ENCODE data around the gene LRCOL1.

LRCOL1 gene

DNA sequence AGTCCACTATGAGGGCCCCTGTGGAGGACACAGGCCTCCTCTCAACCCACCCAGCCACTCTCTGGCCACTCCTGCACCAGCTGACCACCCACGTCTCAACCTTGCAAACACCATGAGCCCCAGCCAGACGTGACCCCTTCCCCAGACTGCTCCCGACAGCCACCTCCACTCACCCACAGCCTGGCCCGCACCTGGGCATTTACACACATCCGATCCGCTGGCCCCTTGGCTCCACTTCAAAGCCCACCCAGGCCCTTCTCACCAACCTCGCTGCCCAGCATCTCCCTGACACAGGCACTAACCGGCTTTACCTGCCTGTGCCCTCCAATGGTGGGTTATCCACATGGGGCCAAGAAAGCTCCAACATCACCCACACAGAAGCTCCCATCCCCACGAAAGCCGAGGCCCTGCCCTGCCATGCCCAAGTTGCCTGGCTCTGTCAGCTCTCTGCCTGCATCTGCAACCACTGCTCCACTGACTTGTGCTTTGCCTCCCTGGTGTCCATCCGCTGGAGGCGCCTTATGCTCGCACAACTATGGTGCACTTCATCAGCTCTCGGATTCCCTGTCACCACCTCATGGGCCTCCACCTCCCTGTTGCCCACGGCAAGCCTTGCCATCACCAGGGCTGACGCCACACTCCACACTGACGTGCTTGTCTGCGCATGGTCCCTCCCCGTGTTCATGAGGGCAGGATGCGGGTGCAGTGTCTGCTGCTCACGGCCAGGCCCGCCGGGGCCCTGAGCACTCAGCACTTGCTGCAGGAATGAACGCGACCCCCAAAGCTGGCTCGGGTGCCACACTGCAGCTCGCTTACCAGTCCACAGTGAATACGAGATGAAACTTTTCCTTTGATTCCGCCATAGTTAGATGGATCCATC is 24.9 kb upstream of the LRCOL1 start:
- ATAC-seq (no peak), DNase-seq (no peak)

DNA sequence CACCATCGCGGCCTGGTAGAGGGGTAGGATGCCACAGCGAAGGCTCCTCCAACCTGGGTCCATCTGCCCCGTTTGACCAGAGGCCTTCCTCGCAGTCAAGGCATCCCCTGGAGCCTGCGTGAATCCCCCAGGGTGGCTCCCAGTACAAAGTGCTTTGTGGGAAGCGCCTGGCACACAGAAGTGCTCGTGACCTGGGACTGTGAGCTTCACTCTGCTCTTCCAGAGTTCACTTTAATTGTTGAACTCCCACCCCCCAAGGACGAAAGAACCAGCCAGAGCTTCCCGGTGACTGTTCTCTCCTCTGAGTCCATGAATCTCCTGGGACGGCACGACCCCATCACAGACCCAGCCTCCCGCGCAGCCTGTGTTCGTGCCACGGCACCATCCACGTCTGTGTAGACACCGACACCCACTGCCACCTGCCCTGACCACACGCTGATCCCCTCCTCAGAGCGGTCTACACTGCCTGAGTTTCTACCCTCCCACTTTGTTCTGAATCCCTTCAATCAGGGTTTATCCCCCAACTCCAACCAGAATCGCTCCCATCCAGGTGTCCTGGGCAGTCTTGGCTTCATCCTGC is 24.1 kb upstream of the LRCOL1 start:
- ATAC-seq (no peak), DNase-seq (no peak)

DNA sequence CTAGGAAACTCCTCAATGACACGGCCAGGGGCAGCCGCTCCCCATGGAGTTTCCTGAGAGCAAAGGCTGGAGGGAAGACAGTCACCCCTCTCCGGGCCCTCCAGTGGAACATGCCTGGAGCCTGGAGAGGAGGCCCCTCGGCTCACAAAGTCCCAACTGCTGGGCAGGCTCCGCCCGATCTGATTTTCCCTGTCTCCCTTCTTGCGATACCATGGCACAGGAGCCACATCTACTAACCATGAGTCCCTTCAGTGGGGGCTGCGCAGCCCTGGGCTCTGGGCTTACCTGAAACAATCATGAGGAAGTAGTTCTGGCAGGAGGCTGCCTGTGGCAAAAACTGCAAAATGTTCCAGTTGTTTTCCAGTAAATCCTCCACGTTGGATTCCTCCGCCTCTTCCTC is 23.5 kb upstream of the LRCOL1 start:
- DNase-seq (no peak), ATAC-seq (no peak)

DNA sequence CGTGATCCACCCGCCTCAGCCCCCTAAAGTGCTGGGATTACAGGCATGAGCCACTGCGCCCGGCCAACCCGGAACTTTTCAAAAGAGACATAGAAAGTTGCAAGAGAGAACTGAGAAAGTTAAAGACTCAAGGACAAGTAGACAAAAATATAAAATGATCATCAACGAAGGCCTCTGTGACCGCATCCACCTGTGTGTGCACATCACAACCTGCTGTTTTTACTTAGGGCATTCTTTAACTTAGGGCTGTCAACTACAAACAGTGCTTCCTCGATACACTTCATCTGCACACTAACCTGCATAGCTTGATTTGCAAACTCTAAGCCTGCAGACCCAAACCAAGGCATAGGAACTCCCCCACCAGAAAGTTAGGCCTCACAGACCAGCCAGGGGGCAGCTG is 23.0 kb upstream of the LRCOL1 start:
- DNase-seq (no peak), ATAC-seq (no peak)

DNA sequence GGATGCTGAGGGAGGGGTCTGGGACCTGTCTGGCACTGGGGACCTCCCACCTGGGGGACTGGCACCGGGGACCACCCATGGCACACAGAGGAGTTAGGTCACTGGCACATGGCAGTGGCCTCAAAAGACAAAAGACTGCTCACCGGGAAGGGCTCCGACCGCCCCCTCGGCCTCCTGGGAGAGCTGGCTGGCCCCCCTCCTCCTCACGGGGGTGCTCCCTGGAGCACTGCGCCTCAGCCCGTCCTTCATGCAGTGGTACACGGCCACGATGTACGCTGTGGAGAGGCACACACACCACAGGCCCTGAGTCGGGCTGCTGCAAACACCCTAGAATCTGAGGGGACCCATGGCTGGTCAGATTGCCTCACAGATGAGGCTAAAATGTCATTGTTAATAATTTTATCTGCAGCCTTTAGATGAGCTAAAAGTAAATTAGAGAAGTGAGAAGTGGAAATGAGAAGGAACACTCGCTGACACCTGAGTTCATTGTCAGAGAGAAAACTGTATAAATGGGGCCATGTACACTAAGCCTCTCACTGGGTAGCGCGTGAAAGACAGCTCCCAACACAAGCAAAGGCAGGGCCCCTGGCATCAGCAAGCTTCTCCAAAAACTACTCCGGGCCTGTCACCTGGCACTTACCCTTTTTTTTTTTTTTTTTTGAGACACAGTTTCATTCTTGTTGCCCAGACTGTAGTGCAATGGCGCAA is 22.3 kb upstream of the LRCOL1 start:
- ATAC-seq = no peak
- no peak for DNase-seq

DNA sequence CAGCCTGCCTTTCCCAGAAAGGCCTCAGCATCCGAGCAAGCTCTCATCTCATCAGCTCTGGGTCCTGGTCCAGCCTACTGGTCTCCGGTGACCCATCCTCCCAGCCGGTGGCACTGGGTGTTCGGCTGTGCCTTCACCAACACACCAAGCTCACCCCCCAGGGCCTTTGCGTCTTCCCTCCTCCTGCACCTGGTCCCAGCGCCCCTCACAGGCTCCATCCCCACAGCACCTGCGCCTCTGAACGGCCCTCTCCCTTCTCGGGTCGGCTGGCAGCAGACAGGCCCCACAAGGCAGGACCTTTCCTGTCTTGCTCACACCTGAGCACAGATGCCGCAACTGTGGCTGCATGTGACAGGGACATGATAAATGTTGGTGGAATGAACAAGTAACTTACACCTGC is 21.3 kb upstream of the LRCOL1 start:
- no peak for ATAC-seq
- no peak for DNase-seq

DNA sequence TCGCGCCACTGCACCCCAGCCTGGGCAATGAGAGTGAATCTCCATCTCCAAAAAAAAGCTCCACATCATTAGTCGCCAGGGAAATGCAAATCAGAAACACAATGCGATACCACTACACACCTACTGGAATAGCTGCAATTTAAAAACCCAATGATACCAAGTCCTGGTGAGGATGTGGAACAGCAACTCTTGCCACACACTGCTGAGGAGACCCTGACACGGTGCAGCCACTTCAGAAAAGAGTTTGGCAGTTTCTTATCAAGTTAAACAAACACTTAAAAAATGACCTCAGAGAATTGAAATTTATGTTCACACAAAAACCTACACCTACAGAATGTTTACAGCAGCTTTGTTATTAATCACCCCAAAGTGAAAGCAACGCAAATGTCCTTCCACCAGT is 20.3 kb upstream of the LRCOL1 start:
- no peak for DNase-seq
- ATAC-seq = no peak

DNA sequence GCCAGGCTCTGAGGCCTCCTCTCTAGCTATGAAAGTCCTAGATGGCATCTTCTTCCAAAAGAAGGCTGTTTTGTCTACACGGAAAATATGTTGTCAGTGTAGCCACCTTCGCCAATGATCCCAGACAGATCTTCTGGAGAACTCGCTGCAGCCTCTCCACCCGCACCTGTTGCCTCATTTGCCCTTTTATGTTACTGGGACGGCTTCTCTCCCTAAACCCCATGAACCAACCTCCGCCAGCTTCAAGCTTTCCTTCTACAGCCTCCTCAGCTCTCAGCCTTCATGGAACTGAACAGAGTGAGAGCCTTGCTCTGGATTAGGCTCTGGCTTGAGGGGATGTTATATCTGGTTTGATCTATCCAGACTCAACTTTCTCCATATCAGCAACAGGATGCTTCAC is 18.9 kb upstream of the LRCOL1 start:
- ATAC-seq (no peak), DNase-seq (no peak)

DNA sequence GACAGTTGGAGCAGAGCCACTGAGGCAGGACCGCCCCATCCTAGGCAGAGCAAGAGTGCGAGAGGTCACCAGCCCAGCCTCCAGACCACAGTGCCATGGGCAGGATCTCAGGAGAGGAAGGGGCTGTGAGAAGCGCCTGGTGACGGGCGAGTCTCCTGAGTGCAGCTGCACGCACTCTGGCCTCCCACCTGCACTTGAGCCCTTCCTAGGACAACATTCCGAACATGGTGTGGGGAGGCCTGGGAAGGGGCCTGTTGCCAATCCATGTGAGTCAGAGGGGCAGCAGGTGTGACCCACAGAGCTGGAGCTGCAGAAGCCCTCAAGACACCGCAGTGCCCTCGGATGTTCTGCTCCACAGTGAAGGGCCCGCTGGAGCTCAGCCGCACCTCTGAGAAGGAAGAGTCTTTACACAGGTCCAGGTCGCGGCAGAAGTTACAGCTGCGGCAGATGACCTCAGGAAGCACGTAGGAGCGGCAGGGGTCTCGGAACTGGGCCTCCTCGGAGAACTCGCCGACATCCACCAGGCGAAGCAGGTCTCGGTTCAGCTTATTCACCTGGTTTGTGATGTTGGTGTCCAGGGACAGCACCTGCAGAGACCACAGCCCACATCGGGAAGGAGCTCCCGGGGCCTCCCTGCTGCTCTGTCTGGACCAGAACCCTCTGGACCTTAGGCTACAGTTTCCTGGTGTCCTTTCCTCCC is 15.5 kb upstream of the LRCOL1 start:
- no peak for DNase-seq
- ATAC-seq = no peak

DNA sequence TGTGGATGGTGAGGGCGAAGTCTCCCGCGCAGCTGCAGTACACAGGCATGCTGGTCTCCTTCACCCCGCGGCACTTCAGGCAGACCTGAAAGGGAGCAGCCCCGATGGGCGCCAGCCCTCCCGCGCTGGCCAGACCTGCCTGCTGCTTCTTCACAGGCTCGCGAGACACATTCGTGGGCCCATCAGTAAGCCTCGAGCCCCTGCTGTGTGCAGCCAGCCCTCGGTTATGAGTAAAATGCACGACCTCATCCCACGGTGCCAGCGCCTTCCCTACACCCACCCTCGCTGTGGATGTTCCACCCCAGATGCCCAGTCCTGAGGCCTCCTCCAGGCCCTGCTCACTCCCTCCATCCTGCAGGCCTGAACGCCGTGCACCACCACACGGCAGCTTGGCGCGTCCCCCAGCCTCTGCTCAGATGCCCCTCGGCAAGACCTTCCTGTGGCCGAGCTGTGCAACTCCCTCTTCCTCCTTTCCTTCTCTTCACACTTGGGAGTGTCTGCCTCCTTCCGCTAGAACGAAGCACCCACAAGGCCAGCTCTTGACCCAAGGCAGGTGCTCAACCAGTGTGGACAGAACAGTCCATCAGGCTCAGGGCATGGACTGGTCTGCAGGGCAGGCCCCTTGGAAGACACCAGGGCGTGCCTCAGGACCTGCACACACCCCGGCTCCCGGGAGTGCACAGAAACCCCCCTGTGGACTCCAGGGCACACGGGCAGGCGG is 14.7 kb upstream of the LRCOL1 start:
- no peak for DNase-seq

DNA sequence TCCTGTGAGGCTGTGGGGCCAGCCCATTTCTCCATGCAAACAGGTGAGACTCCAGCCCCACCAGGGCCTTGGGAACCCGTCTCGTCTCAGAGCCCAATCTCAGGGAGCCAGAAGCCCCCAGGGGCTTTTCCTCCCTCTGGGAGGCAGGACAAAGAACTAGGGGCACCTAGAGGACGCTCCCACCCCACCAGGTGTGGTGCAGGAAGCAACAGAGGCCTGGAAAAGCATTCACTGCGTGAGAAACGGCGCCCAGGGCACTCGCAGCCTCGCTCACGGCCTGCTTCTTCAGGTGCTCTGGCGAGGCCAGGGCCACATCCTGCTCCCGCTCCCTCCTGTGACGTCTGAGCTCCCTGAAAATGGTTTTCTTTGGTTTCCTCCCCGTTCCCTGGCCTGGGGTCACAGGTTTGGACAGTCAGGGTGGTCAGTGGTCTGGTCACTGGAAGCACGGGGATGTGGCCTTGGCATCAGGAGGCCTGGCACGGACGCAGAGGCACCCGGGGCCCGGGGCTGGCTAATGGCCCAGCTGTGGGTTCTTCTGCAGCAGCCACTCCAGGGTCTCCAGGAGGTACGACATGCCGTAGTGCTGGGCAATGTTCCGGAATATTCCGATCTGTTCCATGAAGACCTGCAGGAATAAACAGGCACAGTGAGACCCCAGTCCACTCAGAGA is 13.9 kb upstream of the LRCOL1 start:
- DNase-seq (no peak), ATAC-seq (no peak)

More for the DNA sequence above, 14.7 kb upstream of the LRCOL1 start:
- no peak for ATAC-seq

DNA sequence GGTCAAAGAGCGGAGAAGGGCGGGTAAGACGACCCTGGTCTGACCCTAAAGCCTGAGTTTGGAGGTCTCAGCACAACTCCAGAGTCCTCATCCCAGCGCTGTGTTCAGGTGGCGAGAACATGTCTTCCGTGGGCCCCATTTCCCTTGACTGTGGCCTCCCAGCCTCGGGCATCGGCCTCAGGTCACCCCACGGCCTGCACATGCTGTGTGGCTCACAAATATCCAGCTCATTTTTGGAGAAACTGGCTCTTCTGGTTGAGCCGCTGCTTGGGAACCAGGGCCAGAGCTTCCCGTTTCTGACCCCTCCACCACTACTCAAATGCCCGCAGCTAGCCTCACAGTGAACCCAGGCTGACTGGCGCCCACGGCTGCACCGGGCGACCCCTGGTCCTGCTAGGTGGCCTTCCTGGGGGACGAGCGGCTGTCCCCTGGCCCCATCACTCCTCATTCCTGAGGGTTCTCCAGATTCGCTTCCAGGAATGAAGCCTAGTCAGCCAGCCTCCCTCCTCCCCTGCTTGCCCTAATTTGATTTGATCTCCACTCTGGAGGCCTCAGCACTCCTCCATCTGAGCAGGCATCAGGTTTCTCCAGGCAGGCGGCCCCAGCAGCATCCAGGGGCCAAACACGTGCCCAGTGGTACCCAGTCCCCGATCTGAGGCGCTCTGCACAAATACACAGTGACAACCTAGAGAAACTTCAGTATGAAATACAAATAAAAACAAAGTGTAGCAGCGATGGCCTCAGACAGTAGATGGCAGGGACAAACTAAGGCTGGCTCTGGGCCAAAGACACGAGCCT is 12.9 kb upstream of the LRCOL1 start:
- DNase-seq = no peak

DNA sequence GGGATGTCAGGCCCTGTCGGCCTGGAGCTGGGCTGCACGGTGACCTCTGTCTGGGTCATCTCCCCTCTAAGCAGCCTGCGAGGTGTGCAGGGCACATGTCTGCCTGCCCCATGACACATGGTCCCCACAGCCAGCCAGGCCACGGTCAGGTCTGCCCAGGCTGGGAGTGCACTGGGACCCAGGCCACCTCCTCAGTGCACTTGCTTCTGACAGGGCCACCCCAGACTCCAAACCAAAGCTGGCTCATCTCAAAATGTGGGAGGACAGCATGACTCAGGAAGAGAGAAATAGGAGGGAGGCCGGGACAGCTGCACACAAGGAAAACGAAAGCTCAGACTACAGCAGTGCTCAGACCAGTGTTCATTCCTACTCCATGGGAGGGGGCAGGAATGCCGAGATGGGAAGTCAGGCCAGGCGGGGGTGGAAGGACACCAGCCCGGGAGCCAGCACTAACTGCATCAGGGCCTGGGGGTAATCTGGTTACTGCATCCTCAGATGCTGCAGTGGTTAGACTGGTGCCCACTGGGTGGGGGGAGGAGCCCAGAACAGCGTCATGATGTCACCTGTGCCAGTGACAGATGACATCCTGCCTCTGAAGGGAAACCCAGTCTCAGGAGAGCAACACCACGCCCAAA is 12.2 kb upstream of the LRCOL1 start:
- DNase-seq = no peak
- no peak for ATAC-seq

More for the DNA sequence above, 12.9 kb upstream of the LRCOL1 start:
- no peak for ATAC-seq

DNA sequence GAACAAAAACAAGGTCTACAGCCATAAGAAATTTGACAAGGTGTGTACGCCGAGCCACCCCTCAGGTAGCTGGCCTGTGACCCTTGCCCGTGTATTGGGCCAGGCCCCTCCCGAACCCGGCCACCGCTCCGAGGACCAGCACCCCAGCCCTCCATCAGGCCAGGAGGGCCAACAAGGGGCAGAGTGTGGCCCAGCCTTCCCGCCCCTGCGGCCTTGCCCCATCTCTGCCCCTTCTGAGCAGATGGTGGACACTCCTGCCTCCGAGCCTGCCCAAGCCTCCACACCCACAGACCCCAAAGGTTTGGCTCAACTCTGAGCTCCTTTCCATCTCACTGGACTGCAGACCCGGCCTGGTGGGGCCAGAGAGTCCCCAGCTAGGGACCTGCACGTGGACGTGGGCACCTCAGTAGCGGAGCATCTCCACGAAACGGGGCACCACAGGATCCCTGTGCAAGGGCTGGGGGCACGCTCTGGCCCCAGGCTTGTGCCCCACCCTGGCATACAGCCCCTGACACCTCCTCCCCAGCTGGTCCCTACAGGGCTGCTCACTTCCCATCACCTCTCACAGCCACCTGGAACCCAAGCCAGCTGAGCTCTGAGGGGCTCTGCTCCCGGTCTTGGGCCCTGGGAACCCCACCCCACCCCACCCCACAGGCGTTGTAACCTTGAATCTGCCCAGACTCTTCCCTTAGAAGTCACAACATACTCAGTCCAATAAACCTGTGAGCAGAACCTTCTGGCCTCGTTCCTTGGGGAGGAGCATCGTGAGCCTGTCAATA is 11.5 kb upstream of the LRCOL1 start:
- no peak for DNase-seq
- no peak for ATAC-seq

DNA sequence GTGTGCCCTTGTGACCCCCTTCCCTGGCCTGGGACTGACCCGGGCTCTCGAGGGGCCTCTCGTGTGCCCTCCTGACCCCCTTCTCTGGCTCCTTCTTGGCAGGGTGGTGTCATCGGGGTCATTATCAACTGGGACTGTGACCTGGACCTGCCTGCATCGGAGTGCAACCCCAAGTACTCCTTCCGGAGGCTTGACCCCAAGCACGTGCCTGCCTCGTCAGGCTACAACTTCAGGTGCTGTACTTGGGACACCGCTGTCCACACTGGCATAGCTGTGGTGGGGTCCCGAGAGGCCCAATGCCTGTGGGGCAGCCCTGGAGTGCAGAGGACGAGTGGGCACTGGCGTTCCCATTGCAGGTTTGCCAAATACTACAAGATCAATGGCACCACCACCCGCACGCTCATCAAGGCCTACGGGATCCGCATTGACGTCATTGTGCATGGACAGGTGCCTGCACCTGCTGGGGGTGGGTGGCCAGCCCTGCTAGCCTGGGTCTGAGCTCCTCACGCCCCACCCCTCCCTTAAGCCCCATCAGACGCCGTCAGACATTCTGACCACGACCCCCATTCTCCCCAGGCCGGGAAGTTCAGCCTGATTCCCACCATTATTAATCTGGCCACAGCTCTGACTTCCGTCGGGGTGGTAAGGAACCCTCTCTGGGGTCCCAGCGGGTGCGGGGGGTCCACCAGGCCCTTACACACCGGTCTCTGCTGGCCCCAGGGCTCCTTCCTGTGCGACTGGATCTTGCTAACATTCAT is 10.7 kb upstream of the LRCOL1 start:
- ATAC-seq (no peak), DNase-seq (no peak)

DNA sequence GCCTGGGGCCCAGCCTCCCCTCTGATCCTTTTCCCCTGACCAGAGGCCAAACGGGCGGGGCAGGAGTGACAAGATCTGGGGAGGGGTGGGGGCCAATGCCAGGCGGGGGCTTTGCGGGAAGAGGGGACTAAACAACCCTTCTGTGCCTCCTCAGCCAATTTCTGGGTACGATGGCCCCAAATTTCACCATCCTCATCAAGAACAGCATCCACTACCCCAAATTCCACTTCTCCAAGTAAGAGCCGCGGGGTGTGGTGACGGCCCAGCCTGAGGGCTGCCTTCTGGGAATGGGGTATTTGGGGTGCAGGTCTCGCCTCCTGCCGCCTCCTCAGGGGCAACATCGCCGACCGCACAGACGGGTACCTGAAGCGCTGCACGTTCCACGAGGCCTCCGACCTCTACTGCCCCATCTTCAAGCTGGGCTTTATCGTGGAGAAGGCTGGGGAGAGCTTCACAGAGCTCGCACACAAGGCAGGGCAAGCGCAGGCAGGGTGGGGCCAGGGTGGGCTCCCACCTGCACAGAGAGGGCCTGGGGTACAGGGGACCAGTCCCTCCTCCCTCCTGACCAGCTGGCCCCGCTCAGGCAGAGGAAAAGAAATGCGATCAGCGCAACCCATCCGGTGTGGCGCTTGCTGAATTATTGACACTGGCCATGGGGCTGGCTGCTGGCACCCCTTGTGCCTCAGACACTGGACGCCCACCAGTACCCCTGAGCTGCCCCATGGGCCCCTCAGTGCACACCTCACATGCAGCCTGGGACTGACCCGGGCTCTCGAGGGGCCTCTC is 9.9 kb upstream of the LRCOL1 start:
- DNase-seq = no peak
- no peak for ATAC-seq

DNA sequence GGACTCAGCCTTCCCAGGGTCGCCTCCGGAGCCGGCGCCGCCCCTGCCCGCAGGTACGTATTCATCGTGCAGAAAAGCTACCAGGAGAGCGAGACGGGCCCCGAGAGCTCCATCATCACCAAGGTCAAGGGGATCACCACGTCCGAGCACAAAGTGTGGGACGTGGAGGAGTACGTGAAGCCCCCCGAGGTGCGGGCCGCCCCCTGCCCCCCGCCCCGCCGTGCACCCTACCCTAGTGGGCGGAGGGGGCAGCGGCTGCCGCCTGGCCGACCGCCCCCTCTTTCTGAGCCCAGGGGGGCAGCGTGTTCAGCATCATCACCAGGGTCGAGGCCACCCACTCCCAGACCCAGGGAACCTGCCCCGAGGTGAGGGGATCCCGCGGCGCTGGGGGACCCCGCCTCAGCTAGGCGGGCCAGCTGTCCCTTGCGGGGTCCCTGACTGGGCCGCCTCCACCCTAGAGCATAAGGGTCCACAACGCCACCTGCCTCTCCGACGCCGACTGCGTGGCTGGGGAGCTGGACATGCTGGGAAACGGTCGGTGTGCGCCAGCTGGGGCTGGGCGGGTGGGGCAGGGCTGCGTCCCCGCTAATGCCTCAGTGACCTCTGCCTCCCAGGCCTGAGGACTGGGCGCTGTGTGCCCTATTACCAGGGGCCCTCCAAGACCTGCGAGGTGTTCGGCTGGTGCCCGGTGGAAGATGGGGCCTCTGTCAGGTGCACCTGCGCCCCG is 9.2 kb upstream of the LRCOL1 start:
- DNase-seq (no peak), ATAC-seq (no peak)
